HL-60 (cell line): ENCODE measurements around the gene TAS2R13.

Experiments
- CTCF ChIP-seq: IDR thresholded peaks from one replicate; pipeline ENCODE4 v1.5.1; 2011; ENCODE audit warnings: low read length, control low read depth, inconsistent platforms; ENCODE audit not compliant: insufficient read depth
- POLR2AphosphoS5 ChIP-seq: IDR thresholded peaks from 2 replicates; pipeline ENCODE4 v1.6.1; 2012; ENCODE audit warnings: low read depth

GRCh38 chr12:10952645-10953044 is 43.3 kb upstream of the TAS2R13 start:
- no peak for TF ChIP-seq CTCF
- TF ChIP-seq POLR2AphosphoS5: no peak
